NCI-H345 treated with DMSO at 0.1 percent for 48 hours (cell line): Measurements from ENCODE around the gene STX1B.

ENCODE experiments used
- DNase-seq: peaks from one replicate; lab custom pipeline; 2025; ENCODE audit not compliant: unreplicated experiment; lab: John Stamatoyannopoulos, UW

STX1B gene

GRCh38 chr16:30996985-30997724, 13.3 kb downstream of the STX1B start:
- peak; percentile 20 for DNase-seq

GRCh38 chr16:30996324-30996984, 14.0 kb downstream of the STX1B start:
- no peak for DNase-seq

- DNase-seq = no peak
These were observed 14.5 kb downstream of the STX1B start for GRCh38 chr16:30995927-30996323.

- no peak for DNase-seq
These were observed 17.3 kb downstream of the STX1B start for GRCh38 chr16:30992931-30993816.

GRCh38 chr16:30992276-30992780, 18.1 kb downstream of the STX1B start:
- no peak for DNase-seq

- no peak for DNase-seq
These were observed 19.4 kb downstream of the STX1B start for GRCh38 chr16:30991052-30991451.

- DNase-seq = no peak
These were observed 20.3 kb downstream of the STX1B start for GRCh38 chr16:30990105-30990504.

GRCh38 chr16:30989469-30990047, 20.9 kb downstream of the STX1B start:
- DNase-seq = no peak

- DNase-seq = no peak
These were observed 22.8 kb downstream of the STX1B start for GRCh38 chr16:30987581-30988190.

GRCh38 chr16:30986129-30986991, 24.1 kb downstream of the STX1B start:
- no peak for DNase-seq

- DNase-seq = peak; percentile 85
These were observed 24.9 kb downstream of the STX1B start for GRCh38 chr16:30985401-30986128.

GRCh38 chr16:30984669-30985400, 25.6 kb downstream of the STX1B start, which contains the start of gene HSD3B7:
HSD3B7 (plus strand) TSS chr16:30985207; CDS start chr16:30985659, 452 bp downstream.
- DNase-seq = peak; percentile 68

- DNase-seq = no peak
These were observed 26.4 kb downstream of the STX1B start for GRCh38 chr16:30983898-30984610.

GRCh38 chr16:30983289-30983889, 27.0 kb downstream of the STX1B start:
- no peak for DNase-seq

- DNase-seq = no peak
These were observed 27.7 kb downstream of the STX1B start for GRCh38 chr16:30982548-30983288.

- DNase-seq = no peak
These were observed 29.5 kb downstream of the STX1B start for GRCh38 chr16:30980959-30981358.
